Measurements from ENCODE around the gene CCL17. TPM values are rescaled to one million over a fixed set of nuclear protein-coding genes. Genes with fewer than 3 reads are reported as not detected.

Gene CCL17
- total RNA-seq, 1 experiment from 2014 or later: not detected

DNA sequence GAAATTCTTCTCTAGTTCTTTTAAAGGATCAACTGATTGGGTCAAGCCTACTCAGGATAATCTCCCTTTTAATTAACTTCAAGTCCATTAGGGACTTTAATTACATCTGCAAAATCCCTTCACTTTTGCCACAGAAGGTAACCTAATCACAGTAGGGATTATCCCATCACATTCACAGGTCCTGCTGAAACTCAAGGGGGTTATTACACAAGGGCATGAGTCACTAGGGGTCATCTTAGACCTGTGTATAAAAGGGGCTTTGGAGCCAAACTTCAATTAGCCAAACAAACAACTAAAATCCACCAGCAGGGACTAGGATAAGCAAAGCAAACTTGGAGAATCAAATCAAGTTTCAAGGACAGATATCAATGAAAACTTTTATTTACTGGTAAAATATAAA, 23.3 kb downstream of the CCL17 start:
- intact Hi-C loops (cut with micrococcal nuclease; ENCODE audit: unreplicated experiment) (no loop called here), in situ Hi-C loops (cut with HindIII; ENCODE audit: low pct_unique_long_range_greater_than_20kb, low sequenced_read_pairs) (no loop called here)
- Histone ChIP-seq H3K27ac (ENCODE audit: low read length) (no peak overlapping the region), H3K4me1 (ENCODE audit: control insufficient read depth, insufficient read depth, low read length) (no peaks in the 10 kb centered on the region), H3K4me3 (ENCODE audit: low read depth in 2 of 2, low read length in 2 of 2) (no peak overlapping the region), H3K36me3 (ENCODE audit: control insufficient read depth, insufficient read depth, low read length) (peaks cover 6% of the 10 kb centered on the region; the same call in 1 of the 2 replicates), H3K9me3 (ENCODE audit: control insufficient read depth, insufficient read depth, low read depth, low read length) (no peaks in the 10 kb centered on the region), H3K27me3 (ENCODE audit: control insufficient read depth, insufficient read depth, low read length) (no peaks in the 10 kb centered on the region)
- ATAC-seq: no peak
- ChIA-PET POLR2A (no interaction called here), CTCF (no interaction called here)
- BruUV-seq (replicated peaks): no TSS peak
- TF ChIP-seq TCF7L2 (IDR thresholded peaks at IDR 0.05; ENCODE audit: low read depth, low read length) (no peak), SIN3A (IDR thresholded peaks at IDR 0.05; ENCODE audit: borderline replicate concordance, insufficient read depth, low read depth, low read length) (no peak), POLR2AphosphoS5 (IDR thresholded peaks at IDR 0.05; ENCODE audit: low read depth, low read length) (no peak)
- TF ChIP-seq, protein P1, sequence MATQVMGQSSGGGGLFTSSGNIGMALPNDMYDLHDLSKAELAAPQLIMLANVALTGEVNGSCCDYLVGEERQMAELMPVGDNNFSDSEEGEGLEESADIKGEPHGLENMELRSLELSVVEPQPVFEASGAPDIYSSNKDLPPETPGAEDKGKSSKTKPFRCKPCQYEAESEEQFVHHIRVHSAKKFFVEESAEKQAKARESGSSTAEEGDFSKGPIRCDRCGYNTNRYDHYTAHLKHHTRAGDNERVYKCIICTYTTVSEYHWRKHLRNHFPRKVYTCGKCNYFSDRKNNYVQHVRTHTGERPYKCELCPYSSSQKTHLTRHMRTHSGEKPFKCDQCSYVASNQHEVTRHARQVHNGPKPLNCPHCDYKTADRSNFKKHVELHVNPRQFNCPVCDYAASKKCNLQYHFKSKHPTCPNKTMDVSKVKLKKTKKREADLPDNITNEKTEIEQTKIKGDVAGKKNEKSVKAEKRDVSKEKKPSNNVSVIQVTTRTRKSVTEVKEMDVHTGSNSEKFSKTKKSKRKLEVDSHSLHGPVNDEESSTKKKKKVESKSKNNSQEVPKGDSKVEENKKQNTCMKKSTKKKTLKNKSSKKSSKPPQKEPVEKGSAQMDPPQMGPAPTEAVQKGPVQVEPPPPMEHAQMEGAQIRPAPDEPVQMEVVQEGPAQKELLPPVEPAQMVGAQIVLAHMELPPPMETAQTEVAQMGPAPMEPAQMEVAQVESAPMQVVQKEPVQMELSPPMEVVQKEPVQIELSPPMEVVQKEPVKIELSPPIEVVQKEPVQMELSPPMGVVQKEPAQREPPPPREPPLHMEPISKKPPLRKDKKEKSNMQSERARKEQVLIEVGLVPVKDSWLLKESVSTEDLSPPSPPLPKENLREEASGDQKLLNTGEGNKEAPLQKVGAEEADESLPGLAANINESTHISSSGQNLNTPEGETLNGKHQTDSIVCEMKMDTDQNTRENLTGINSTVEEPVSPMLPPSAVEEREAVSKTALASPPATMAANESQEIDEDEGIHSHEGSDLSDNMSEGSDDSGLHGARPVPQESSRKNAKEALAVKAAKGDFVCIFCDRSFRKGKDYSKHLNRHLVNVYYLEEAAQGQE (IDR thresholded peaks at IDR 0.05; ENCODE audit: insufficient read depth in 1 of 2, low read depth in 2 of 2, low read length in 1 of 2): no peak
- TF ChIP-seq, protein P2, sequence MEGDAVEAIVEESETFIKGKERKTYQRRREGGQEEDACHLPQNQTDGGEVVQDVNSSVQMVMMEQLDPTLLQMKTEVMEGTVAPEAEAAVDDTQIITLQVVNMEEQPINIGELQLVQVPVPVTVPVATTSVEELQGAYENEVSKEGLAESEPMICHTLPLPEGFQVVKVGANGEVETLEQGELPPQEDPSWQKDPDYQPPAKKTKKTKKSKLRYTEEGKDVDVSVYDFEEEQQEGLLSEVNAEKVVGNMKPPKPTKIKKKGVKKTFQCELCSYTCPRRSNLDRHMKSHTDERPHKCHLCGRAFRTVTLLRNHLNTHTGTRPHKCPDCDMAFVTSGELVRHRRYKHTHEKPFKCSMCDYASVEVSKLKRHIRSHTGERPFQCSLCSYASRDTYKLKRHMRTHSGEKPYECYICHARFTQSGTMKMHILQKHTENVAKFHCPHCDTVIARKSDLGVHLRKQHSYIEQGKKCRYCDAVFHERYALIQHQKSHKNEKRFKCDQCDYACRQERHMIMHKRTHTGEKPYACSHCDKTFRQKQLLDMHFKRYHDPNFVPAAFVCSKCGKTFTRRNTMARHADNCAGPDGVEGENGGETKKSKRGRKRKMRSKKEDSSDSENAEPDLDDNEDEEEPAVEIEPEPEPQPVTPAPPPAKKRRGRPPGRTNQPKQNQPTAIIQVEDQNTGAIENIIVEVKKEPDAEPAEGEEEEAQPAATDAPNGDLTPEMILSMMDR (IDR thresholded peaks at IDR 0.05): no peak
- no peak for DNase-seq (ENCODE audit: low read depth, low spot score)

DNA sequence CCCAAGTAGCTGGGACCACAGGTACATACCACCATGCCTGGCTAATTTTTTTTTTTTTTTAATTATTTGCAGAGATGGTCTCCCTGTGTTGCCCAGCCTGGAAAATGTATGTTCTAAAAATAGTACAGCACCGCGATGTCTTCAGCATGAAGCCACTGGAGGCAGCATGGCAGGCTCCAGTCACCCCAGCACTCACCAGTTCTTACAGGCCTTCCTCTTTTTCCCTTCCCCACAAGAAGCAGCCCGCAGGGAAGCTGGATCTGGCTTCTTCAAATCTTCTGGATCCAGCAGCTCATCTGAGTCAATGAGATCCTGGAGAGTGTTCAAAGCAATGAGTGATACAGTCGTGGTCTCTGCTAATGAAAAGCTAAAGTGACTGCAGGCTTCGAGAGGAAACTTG, 26.4 kb downstream of the CCL17 start:
- Histone ChIP-seq H3K4me3 (ENCODE audit: low read depth in 2 of 2, low read length in 2 of 2) (no peak overlapping the region), H3K4me1 (ENCODE audit: control insufficient read depth, insufficient read depth, low read length) (no peaks in the 10 kb centered on the region), H3K27me3 (ENCODE audit: control insufficient read depth, insufficient read depth, low read length) (no peaks in the 10 kb centered on the region), H3K9me3 (ENCODE audit: control insufficient read depth, insufficient read depth, low read depth, low read length) (no peaks in the 10 kb centered on the region), H3K27ac (ENCODE audit: low read length) (no peak overlapping the region), H3K36me3 (ENCODE audit: control insufficient read depth, insufficient read depth, low read length) (peaks cover 19% of the 10 kb centered on the region)
- ChIA-PET CTCF (no interaction called here), POLR2A (no interaction called here)
- ATAC-seq (no peak), DNase-seq (ENCODE audit: low read depth, low spot score) (no peak)
- no peak for TF ChIP-seq SIN3A (IDR thresholded peaks at IDR 0.05; ENCODE audit: borderline replicate concordance, insufficient read depth, low read depth, low read length)
- TF ChIP-seq, protein P1 (IDR thresholded peaks at IDR 0.05; ENCODE audit: insufficient read depth in 1 of 2, low read depth in 2 of 2, low read length in 1 of 2): no peak
- TF ChIP-seq POLR2AphosphoS5 (IDR thresholded peaks at IDR 0.05; ENCODE audit: low read depth, low read length): no peak
- TF ChIP-seq, protein P2 (IDR thresholded peaks at IDR 0.05): no peak
- TF ChIP-seq TCF7L2 (IDR thresholded peaks at IDR 0.05; ENCODE audit: low read depth, low read length): no peak
- intact Hi-C loops (cut with micrococcal nuclease; ENCODE audit: unreplicated experiment): no loop called here
- BruUV-seq (replicated peaks): no TSS peak
- in situ Hi-C loops (cut with HindIII; ENCODE audit: low pct_unique_long_range_greater_than_20kb, low sequenced_read_pairs): no loop called here

Data from Panc1 (cell line).